Measurements from ENCODE around the gene RNF4.

- TF ChIP-seq CTCF (IDR thresholded peaks at IDR 0.05; ENCODE audit: low read depth, low read length), result no peak
- no peak for TF ChIP-seq POLR2A (IDR thresholded peaks at IDR 0.05; ENCODE audit: extremely low read depth, insufficient read length)
- no peak for TF ChIP-seq MAX (IDR thresholded peaks at IDR 0.05; ENCODE audit: low read depth, low read length)
These were observed 3.9 kb upstream of the RNF4 start for GRCh38 chr4:2465032-2465431.
